CD4-positive, alpha-beta T cell treated with Interleukin-1 beta for 1 hour (primary cell): Measurements from ENCODE around the gene SPTBN1.

Experiments
- DNase-seq, 2 donors: peaks; one replicate each; pipeline ENCODE4 v3.0.0-alpha.2; 2020 to 2022

SPTBN1 gene

GRCh38 chr2:54455563-54456361, at the start of gene SPTBN1:
Gene SPTBN1 (plus strand): TSS chr2:54456327. CDS start chr2:54526419, 70,092 bp downstream.
- DNase-seq = peak in 1 of 2 donors; percentile 1

GRCh38 chr2:54407693-54408092, 48.4 kb upstream of the SPTBN1 start:
- no peak for DNase-seq

- no peak for DNase-seq
These were observed 47.8 kb upstream of the SPTBN1 start for GRCh38 chr2:54408288-54408687.

- DNase-seq = no peak
These were observed 46.4 kb upstream of the SPTBN1 start for GRCh38 chr2:54409752-54410151.

- no peak for DNase-seq
These were observed 44.2 kb upstream of the SPTBN1 start for GRCh38 chr2:54411801-54412354.

GRCh38 chr2:54416166-54416813, 39.8 kb upstream of the SPTBN1 start:
- no peak for DNase-seq

- no peak for DNase-seq
These were observed 39.2 kb upstream of the SPTBN1 start for GRCh38 chr2:54416938-54417337.

GRCh38 chr2:54417577-54417976, 38.5 kb upstream of the SPTBN1 start:
- no peak for DNase-seq

GRCh38 chr2:54419388-54419787, 36.7 kb upstream of the SPTBN1 start:
- no peak for DNase-seq

- no peak for DNase-seq
These were observed 36.1 kb upstream of the SPTBN1 start for GRCh38 chr2:54419855-54420523.

GRCh38 chr2:54420524-54421172, 35.5 kb upstream of the SPTBN1 start:
- DNase-seq = no peak

GRCh38 chr2:54422072-54422581, 34.0 kb upstream of the SPTBN1 start:
- DNase-seq = peak; percentile 42 to 60

- no peak for DNase-seq
These were observed 32.9 kb upstream of the SPTBN1 start for GRCh38 chr2:54423213-54423612.

- DNase-seq = no peak
These were observed 31.5 kb upstream of the SPTBN1 start for GRCh38 chr2:54424555-54425163.

GRCh38 chr2:54428108-54428831, 27.9 kb upstream of the SPTBN1 start:
- no peak for DNase-seq

- no peak for DNase-seq
These were observed 27.1 kb upstream of the SPTBN1 start for GRCh38 chr2:54429054-54429453.

GRCh38 chr2:54429811-54430551, 26.1 kb upstream of the SPTBN1 start:
- no peak for DNase-seq

GRCh38 chr2:54430649-54431048, 25.5 kb upstream of the SPTBN1 start:
- no peak for DNase-seq

- no peak for DNase-seq
These were observed 23.7 kb upstream of the SPTBN1 start for GRCh38 chr2:54432251-54433015.

- no peak for DNase-seq
These were observed 21.9 kb upstream of the SPTBN1 start for GRCh38 chr2:54434229-54434628.
